CD4-positive, alpha-beta T cell treated with Interferon alpha-2 for 1 hour (primary cell): ENCODE results near the gene TSPAN11.
"Not testable (repeated sequence)": the region's sequence is repeated elsewhere in the genome, so short reads cannot be mapped to it uniquely, and the experiment has no call there.

ENCODE experiments used
- DNase-seq, 2 donors: peaks; one replicate each; pipeline ENCODE4 v3.0.0-alpha.2; 2020 to 2022

TSPAN11 gene

DNA sequence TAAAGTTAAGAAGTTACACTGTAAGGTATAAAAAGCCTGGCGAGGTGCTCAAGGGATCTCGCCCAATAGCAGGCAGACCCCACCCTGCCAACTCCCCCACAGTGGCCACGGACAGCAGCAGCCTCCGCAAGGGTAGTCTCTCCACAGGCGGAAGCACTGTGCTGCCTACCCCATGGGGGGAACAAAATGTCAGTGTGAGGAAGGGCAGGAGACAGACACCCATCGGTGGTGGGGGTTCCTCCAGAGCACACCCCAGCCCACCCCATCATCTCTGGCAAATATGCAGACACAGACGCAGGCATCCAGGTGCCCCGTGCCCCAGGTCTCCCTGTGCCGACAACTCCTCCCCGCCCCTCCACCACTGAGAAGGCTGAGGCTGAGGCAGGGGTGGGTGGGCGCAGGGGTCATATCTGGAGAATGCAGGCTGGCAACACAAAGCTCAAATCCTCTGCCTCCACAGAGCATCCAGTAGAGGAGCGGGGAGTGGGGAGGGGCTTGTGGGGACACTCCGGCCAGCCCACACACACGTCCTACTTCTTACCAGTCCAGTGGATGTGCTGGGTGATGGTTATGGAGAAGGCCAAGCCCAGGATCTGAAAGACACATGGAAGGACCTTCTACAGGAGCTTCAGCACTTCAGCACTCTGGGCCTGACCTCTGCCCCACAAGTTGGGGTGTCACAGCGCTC is 78.9 kb downstream of the TSPAN11 start:
- DNase-seq, result no peak

DNA sequence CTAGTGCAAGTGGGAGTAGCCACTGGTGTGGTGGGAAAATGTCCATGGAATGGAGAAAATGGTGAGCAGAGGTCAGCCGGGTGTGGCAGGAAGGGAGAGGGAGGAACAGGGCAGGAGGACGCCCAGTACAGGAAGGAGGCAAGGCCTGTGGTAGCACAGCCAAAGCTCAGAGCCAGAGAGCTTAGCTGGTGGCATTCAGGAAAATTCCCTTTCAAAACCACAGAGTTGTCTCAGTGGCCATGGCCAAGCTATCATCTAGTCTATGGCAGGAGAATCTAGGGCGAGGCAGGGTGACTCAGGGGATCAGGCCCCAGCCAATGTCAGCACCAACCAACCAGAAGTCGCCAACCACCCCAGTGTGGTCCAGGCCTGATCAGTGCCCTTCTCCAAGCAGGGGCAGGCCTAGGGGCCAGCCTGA is 79.4 kb downstream of the TSPAN11 start:
- DNase-seq, result no peak

DNA sequence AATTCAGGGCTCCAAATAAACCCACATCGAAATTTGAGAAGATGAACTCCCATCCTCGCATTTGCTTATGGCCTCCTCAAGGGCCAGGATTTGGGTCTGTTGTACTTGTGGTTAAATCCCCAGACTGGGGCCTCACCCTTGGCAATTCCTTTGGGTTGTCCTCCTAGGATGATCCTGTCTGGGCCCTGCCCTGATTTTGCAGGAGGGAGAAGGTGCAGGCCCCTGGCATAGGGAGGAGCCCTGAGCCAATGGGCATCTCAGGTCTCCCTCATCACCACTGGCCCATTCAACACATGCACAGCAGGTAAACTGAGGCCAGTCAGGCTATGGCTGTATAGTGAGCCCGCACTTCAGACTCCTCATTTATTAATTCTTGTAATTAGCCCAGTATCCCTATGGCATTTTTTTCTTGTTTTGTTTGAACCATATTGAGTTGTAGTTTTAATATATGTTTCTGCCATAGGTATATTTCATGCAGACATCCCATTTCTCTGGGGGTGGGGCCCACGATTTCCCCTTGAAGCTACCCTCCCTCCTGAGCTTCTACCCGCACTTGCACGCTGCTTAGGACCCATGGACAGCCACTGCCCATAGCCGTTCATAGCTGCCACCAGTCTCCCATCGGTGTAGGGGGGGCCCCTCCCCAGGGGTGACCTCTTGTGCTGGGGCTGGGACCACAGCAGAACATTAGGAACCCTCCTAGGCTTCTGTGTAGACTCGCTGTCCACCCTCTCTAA is 80.0 kb downstream of the TSPAN11 start:
- no peak for DNase-seq

DNA sequence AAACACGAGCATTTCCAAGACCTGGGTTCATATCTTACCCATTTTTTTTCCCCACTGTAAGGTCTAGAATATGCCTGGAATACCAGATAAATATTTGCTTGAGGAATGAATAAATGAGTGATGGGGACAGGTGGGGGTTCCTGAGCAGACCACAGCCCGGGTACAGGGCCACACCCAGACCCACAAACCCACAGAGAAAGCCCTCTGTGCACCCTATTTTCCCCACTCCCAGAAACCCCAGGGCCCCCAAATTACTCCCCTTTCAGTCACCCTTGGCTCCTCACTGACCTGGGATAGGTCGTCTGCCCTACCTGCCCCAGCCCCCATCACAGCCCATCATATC is 80.6 kb downstream of the TSPAN11 start:
- no peak for DNase-seq

DNA sequence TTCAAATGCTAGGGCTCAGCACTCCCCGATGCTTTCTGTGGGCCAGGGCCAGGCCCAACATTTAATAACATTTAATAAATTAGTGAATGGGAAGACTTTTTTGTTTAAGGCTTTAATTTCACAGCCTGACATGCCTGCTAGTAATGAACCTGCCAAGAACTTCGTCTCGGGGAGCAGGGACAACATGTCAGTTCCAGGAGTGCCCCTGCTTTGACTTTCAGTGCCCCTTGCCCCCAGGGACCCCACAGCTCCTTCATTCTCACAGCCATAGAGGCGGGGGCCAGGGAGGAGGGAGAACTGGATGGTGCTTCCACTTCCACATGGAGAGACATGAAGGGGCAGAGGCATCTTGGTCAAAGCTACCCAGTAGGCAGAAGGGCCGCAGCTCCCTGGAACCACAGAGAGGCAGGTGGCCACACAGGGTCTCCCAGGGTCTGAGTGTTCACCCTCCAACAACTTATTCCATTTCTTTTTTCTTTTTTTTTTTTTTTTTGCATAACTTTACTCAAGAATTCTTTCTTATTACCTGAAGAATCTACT is 81.2 kb downstream of the TSPAN11 start:
- no peak for DNase-seq

DNA sequence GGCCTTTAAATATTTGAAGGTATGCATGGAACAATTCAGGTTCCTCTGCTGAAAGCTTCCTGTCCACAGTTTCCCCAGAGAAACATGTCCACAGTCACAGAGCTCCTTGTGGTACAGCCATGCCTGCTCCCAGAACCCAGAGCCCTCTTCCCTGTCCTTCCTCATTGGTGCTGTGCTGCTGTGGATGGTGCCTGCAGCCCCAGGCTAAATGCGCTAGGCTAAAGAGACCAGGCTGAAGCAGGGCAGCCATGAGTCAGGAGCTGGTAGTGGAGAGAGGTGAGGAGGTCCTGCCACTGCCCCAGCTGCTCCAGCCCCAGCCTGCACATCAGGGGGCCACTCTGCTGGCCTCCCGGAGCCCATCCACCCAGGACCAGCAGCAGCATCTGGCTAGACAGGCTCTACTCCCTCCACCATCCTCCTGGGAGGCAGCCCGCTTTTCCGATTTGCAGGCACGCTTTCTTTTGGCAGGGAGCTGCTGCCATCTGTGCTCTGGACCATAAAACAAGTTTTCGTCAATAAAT is 81.8 kb downstream of the TSPAN11 start:
- DNase-seq, result no peak

DNA sequence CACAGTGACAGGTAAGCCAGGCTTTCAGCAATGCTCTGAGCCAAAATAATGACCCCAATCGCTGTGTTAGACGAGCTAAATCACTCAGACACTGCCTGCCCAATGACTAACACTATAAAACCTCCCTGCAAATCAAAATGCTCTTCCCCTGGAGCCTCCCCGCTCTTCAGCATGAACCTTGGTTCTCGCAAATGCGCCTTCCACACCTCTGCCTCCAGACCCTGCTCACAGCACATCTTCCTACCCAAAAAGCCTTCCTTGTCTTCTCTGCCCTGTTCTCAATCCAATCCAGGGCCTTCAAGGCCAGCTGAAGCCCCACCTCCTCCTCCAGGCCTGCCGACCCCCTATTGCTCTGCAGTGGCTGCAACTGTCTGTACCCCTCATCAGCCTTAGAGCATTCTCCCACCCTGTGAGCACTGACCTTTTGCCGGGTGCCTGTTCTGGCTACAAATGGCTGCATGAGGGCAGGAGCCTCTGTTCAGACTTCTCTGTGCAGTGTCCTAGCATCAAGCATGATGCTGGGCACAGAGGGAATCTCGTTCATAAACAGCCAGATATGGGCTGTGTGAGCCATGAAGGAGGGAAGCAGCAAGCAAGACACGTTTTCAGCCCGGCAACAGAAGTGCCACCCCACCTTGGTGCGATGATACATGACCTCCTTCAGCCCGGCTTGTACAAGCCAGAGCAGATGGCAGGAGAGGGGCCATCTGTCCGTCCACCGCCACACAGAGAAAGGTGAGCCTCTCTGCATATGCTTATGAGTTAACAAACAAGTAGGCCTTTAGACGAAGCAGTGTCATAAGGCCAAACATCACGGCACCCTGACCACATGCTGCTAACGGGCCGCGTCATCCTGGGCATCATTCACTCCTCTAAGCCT is 82.7 kb downstream of the TSPAN11 start:
- no peak for DNase-seq

DNA sequence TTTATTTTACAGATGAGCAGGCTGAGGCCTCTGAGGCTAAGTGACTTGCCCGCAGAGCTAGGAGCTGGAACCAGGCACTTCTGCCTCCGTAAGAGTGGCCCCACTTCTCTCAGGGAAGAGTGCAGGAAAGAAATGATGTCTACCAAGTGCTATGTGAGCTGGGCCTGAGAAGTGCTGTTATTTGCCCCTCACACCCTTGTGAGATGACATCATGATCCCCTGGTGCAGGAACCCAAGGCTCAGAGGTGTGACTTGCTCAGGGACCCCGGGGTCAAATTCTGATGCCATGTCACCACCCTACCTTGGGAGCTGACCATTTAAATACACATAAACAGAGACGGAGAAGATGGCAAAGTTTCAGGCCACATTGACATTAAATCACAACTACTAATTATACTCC is 83.4 kb downstream of the TSPAN11 start:
- no peak for DNase-seq

DNA sequence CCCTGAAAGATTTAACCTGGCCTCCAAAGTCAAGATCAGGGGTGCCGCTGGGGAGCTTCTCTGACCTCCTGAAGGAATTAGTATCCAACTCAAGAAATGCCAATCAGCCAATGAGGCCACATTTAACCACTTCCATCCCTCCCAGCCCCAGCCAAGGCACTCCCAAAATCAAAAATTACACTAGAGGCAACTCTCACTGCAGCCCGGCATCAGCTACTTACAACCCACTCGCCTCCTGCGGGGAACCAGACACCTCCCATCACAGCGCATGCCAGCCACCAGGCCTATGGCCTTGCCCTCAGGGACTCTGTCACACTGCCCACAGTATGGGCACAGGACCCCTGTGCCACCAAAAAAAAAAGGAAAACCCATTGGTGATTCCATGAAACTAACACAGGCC is 84.8 kb downstream of the TSPAN11 start:
- no peak for DNase-seq

DNA sequence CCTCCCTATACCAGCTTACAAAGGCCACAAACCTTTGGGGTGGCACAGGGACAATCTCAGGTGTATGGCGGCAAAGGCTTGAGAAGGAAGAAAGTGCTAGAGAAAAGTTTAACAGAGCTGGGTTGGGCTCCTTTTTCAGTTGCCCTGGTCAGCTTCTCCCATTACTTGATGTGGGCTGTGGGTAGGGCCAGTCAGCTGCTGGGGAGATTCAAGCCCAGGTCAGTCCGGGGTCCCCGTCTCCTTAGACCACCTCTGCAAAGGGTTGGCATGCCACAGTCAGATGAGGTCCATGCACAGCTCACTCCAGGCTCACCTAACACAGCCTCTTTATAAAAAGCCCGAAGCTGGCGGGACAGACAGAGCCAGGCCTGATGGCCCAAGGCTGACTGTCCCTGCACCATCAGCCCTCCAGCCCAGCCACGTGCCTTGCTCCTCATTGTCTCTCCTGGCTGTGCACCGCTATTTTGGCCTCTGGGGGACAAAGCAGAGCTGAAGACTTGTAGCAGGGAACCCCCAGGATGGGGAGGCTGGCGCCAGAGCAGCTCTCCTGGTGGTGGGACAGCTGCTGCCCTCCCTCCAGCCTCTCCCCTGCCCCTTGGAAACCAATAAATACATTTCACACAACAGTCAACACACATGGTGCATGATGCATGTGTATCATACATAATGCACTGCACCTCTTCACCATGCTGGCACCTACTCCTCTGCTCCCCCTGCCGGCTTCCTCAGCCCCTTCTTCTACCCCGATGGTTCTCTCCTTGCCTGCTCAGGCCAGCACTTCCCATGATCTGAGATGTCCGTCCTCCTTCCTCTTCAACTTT is 85.4 kb downstream of the TSPAN11 start:
- no peak for DNase-seq

DNA sequence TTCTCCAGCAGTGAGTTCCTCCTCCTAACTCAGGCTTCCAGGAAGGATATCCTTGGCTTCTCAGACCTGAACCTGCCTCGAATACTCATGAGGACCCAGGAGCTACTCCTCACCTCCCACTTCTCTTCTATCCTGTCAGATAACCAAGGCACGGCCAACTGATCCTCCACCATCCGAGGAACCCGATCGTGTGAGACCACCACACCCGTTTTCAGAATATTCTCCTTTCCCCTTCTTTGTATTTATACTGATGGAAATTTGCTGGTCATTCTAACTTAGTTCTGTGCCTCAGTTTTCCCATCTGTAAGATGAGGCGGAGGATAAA is 86.0 kb downstream of the TSPAN11 start:
- not testable (repeated sequence) for DNase-seq

DNA sequence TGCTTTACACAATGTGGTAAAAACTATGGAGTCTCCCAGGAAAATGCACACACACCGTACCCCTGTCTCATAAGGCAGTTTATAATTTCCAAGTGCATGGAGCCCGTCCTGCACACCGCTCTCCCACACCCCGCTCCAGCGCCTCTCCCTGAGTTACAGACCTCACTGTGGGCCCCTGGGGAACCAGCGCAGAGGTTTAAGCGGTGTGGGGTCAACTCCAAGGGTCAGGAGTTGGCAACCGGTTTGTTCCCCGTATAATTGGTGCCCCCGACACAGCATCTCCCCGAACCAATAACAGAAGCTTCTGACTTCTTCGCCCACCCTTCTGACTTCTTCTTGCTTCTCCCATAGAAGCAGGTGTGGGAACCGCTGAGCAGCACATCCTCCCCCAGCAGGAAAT is 88.7 kb downstream of the TSPAN11 start:
- no peak for DNase-seq

DNA sequence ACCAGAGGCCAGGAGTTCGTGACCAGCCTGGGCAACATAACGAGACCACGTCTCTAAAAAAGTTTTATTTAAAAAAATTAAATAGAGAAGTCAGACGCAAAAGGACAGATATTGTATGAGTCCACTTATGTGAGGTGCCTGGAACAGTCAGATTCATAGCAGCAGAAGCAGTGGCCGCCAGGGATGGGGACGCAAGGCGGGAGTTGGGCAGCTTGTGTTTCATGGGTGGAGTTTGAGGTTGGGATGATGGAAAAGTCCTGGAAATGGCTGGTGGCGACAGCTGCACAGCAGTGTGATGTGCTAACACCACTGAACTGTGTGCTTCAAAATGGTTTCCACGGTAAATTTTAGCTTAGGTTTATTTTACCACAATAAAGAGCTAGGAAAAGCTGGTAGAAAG is 89.5 kb downstream of the TSPAN11 start:
- no peak for DNase-seq

DNA sequence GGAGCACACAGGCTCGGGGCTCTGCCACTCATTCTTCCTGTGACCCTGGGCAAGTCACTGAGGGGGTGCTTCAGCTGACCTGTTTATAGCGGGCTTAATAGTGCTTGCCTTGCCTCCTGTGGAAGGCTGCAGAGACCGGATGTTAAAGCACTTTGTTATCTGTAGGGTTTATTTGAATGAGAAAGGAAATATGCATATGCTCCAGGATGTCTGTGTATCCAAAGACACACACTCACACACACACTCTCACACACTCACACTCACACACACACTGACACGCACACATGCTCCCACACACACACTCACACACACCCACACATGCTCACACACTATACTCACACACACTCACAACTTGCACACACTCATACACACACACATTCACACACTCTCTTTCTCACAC is 91.0 kb downstream of the TSPAN11 start:
- no peak for DNase-seq

DNA sequence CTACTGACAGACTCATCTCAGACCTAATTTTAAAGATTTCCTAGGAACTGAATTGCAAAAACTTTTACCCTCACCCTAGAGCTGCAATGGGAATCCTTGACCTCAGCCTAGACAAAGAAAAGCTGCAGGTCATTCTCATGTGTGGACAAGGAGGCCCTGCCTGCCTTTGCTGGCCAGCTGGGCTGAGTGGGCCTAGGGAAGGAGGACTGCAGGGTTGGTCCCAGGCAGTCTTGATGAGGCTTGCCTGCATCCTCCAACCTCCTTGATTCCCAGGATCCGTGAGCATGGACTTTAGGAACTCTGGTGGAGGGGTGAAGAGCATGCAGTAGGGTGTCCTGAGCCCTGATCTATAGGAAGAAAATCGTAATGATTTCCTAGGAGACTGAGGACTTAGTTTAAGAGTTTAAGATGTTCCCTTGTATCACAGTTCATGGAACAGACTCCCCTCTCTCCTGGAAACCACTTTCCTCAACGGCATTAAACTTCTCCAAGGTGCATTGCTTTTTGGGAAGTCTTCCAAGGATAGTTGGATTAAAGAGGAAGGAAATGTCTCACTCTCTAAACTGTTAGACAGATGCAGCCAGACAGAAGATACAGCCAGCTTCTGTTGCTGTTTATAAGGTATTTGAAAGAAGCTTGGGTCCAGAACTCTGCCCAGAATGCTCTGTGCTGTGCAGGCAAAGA is 91.7 kb downstream of the TSPAN11 start:
- DNase-seq, result no peak

DNA sequence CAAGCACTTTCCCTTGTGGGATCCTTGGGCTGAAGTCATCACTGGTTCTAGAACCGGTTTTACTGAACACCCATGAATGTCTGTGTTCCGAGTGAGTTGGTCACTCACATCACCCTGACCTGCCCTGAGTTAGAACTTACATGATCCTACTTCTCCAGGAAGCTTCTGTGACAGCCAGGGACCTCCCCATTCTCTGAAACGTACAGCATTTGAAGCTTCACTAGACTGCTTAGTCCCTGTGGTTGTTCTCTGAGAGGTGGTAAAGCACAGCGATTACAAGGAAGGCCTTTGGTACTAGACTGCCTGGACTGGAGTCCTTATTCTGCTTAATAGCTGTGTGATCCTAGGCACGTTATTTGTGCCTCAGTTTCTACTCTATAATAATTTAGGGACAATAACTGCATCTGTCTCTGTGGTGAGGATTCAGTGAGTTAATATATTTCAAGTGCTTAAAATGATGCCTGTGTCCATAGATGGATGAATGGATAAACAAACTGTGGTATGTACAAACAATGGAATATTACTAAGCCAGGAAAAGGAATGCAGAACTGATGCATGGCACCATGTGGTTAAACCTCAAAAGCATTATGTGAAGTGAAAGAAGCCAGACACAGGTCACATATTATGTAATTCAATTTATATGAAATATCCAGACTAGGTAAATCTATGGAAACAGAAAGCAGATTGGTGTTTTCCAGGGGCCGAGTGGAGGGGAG is 92.4 kb downstream of the TSPAN11 start:
- DNase-seq, result no peak

DNA sequence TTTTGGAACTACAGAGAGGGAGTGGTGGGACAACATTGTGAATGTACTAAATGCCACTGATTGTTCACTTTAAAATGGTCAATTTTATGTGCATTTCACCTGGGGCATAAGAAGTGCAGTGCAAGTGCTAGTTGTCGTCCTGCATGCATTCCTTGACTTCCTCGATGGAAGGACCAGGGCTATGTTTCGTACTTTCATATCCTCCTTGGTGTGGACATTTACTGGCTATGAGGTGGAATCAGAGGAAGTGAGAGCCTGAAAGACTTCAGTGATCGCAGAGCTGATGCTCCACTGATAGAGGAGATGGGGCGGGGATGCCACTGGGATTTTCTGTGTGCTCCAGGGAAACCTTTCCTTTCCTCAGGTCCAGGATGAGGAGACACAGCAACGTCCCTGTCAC is 93.0 kb downstream of the TSPAN11 start:
- DNase-seq, result no peak

DNA sequence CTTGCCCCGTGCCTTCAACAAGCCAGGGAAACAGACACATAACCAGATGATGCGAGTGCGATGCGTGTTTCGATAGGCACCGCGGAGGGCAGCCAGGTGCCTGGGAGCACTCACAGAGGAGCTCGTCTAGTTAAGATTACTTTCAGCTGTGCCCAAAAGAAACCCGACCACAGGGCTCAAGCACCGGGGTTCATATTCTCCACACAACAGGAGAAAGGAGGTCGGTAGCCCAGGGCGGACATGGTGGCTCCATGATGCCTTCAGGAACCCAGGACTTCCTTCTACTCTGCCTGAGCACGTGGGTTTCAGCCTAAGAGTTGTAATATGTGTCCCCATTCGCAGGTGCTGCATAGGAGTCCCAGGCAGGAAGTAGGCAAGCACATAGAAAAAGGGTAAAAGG is 93.4 kb downstream of the TSPAN11 start:
- no peak for DNase-seq

DNA sequence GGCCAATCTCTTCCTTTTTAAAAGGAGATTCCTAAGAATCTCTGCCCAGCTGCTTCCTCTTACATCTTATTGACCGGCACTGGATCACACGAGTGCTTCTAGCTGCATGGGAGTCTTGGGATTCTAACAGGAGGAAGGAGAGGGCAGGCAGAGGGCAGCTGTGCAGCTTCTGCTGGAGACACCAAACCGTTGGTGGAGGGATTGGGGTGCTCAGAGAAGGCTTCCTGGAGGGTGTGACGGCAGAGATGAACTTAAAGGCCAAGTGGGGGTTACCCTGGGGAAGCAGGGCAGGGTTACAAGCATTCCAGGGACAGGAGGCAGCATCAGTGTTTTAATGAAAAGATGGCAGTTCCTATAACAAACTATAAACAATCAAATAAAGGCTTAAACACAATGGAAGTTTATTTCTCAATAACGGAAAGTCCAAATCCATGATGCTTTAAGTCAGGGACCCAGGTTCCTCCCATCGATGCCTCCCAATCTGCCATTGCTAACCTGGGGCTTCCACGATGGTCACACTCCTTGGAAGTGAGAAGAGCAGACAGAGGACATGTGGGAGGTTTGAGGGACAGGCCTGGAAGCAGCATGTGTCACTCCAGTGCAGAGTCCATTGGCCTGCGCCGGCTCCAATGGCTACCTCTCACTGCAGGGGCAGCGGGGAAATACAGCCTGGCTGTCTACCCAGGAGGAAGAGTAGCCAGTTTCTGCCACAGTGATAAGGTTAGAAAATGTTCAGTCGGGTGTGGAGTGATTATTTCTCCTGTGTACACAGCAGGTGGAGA is 94.0 kb downstream of the TSPAN11 start:
- no peak for DNase-seq

DNA sequence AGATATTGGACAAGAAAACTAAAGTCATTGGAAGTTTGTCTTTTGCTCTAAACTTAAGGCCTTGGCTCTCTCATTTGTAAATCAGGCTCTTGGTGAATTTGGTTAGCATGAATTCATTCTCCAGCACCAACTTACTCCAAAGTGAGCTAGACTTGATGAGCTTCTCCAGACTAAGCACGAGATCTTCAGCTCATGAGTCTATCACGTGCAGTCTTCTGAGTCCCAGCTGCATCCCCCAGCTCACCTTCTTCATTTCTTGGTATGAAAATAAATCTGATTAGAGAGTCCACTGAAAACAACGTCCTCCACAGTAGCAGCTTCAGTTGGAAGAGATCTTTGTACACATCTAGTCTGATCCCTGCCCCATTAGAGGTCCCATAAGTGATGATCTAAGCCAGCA is 94.6 kb downstream of the TSPAN11 start:
- no peak for DNase-seq
